Measurements from ENCODE around the gene CROT. TPM values are rescaled to one million over a fixed set of nuclear protein-coding genes. Genes with fewer than 3 reads are reported as not detected.

The CROT gene
- total and polyA plus RNA-seq, 4 donors = 5.3 to 18.7 (median 9.4) TPM

- H3K36me3 ChIP-seq (ENCODE audit: control insufficient read depth in 4 of 4, insufficient read depth in 4 of 4, low read length in 4 of 4) = peaks cover 1 to 22% (median 10%) of the 10 kb centered on the region in 4 donors
- H3K4me1 ChIP-seq (ENCODE audit: control insufficient read depth in 5 of 5, insufficient read depth in 5 of 5, low read length in 5 of 5) = peaks cover 0 to 27% (median 3%) of the 10 kb centered on the region in 5 donors
- TF ChIP-seq, protein P1, sequence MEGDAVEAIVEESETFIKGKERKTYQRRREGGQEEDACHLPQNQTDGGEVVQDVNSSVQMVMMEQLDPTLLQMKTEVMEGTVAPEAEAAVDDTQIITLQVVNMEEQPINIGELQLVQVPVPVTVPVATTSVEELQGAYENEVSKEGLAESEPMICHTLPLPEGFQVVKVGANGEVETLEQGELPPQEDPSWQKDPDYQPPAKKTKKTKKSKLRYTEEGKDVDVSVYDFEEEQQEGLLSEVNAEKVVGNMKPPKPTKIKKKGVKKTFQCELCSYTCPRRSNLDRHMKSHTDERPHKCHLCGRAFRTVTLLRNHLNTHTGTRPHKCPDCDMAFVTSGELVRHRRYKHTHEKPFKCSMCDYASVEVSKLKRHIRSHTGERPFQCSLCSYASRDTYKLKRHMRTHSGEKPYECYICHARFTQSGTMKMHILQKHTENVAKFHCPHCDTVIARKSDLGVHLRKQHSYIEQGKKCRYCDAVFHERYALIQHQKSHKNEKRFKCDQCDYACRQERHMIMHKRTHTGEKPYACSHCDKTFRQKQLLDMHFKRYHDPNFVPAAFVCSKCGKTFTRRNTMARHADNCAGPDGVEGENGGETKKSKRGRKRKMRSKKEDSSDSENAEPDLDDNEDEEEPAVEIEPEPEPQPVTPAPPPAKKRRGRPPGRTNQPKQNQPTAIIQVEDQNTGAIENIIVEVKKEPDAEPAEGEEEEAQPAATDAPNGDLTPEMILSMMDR (IDR thresholded peaks at IDR 0.05; ENCODE audit: control extremely low read depth, extremely low read depth) = no peak
- ATAC-seq (ENCODE audit: insufficient read depth, low FRiP score) = no peak
- H3K27me3 ChIP-seq (ENCODE audit: control insufficient read depth in 3 of 3, insufficient read depth in 3 of 3, low read length in 2 of 3) = no peaks in the 10 kb centered on the region
- H3K27ac ChIP-seq (ENCODE audit: low read depth in 1 of 2, low read length in 1 of 2) = no peak overlapping the region
- H3K4me3 ChIP-seq = no peak overlapping the region
- no peak for DNase-seq
- no peaks in the 10 kb centered on the region for H3K9me3 ChIP-seq (ENCODE audit: control insufficient read depth in 4 of 4, insufficient read depth in 3 of 4, low read length in 3 of 4)
- 93 to 94% methylated on average over 2 of the region's 2 CpGs for WGBS, 2 donors
- H3K9ac ChIP-seq (ENCODE audit: insufficient read depth in 1 of 2, low read length in 2 of 2) = no peak overlapping the region
These were observed 2.2 kb downstream of the CROT start for GRCh38 chr7:87347664-87348063.

GRCh38 chr7:87354749-87355148 lies 9.3 kb downstream of the CROT start:
- DNase-seq (peak in 2 of 3 donors; percentile 16 to 25), ATAC-seq (ENCODE audit: insufficient read depth, low FRiP score) (no peak)
- Histone ChIP-seq H3K9me3 (ENCODE audit: control insufficient read depth in 4 of 4, insufficient read depth in 3 of 4, low read length in 3 of 4) (peaks cover 0 to 10% (median 3%) of the 10 kb centered on the region in 4 donors), H3K4me1 (ENCODE audit: control insufficient read depth in 5 of 5, insufficient read depth in 5 of 5, low read length in 5 of 5) (no peaks in the 10 kb centered on the region), H3K27ac (ENCODE audit: low read depth in 1 of 2, low read length in 1 of 2) (no peak overlapping the region), H3K4me3 (no peak overlapping the region), H3K9ac (ENCODE audit: insufficient read depth in 1 of 2, low read length in 2 of 2) (no peak overlapping the region), H3K36me3 (ENCODE audit: control insufficient read depth in 4 of 4, insufficient read depth in 4 of 4, low read length in 4 of 4) (peaks cover 8 to 33% (median 20%) of the 10 kb centered on the region in 4 donors), H3K27me3 (ENCODE audit: control insufficient read depth in 3 of 3, insufficient read depth in 3 of 3, low read length in 2 of 3) (no peaks in the 10 kb centered on the region)
- WGBS, 2 donors = 92 to 93% methylated on average over 3 of the region's 3 CpGs
- TF ChIP-seq, protein P1 (IDR thresholded peaks at IDR 0.05; ENCODE audit: control extremely low read depth, extremely low read depth) = no peak

GRCh38 chr7:87356448-87356847 lies 11.0 kb downstream of the CROT start:
- TF ChIP-seq, protein P1 (IDR thresholded peaks at IDR 0.05; ENCODE audit: control extremely low read depth, extremely low read depth) = no peak
- ATAC-seq (ENCODE audit: insufficient read depth, low FRiP score) (no peak), DNase-seq (no peak)
- Histone ChIP-seq H3K27me3 (ENCODE audit: control insufficient read depth in 3 of 3, insufficient read depth in 3 of 3, low read length in 2 of 3) (no peaks in the 10 kb centered on the region), H3K9me3 (ENCODE audit: control insufficient read depth in 4 of 4, insufficient read depth in 3 of 4, low read length in 3 of 4) (peaks cover 0 to 10% (median 3%) of the 10 kb centered on the region in 4 donors), H3K27ac (ENCODE audit: low read depth in 1 of 2, low read length in 1 of 2) (no peak overlapping the region), H3K4me3 (no peak overlapping the region), H3K36me3 (ENCODE audit: control insufficient read depth in 4 of 4, insufficient read depth in 4 of 4, low read length in 4 of 4) (peaks cover 4 to 23% (median 17%) of the 10 kb centered on the region in 4 donors), H3K4me1 (ENCODE audit: control insufficient read depth in 5 of 5, insufficient read depth in 5 of 5, low read length in 5 of 5) (no peaks in the 10 kb centered on the region), H3K9ac (ENCODE audit: insufficient read depth in 1 of 2, low read length in 2 of 2) (no peak overlapping the region)
- 98 to 100% methylated on average over 1 of the region's 1 CpG for WGBS, 2 donors

GRCh38 chr7:87359366-87359765 lies 13.9 kb downstream of the CROT start:
- H3K27me3 ChIP-seq (ENCODE audit: control insufficient read depth in 3 of 3, insufficient read depth in 3 of 3, low read length in 2 of 3) = no peaks in the 10 kb centered on the region
- H3K9ac ChIP-seq (ENCODE audit: insufficient read depth in 1 of 2, low read length in 2 of 2) = no peak overlapping the region
- peaks cover 7 to 11% (median 11%) of the 10 kb centered on the region in 4 donors for H3K36me3 ChIP-seq (ENCODE audit: control insufficient read depth in 4 of 4, insufficient read depth in 4 of 4, low read length in 4 of 4)
- no peaks in the 10 kb centered on the region for H3K4me1 ChIP-seq (ENCODE audit: control insufficient read depth in 5 of 5, insufficient read depth in 5 of 5, low read length in 5 of 5)
- 91 to 96% methylated on average over 2 of the region's 2 CpGs for WGBS, 2 donors
- H3K9me3 ChIP-seq (ENCODE audit: control insufficient read depth in 4 of 4, insufficient read depth in 3 of 4, low read length in 3 of 4) = peaks cover 0 to 5% (median 1%) of the 10 kb centered on the region in 4 donors
- ATAC-seq (ENCODE audit: insufficient read depth, low FRiP score) (peak; percentile 19), DNase-seq (no peak)
- no peak overlapping the region for H3K27ac ChIP-seq (ENCODE audit: low read depth in 1 of 2, low read length in 1 of 2)
- H3K4me3 ChIP-seq = no peak overlapping the region
- TF ChIP-seq, protein P1 (IDR thresholded peaks at IDR 0.05; ENCODE audit: control extremely low read depth, extremely low read depth) = no peak
